ENCODE results near the gene OR5K2. TPM values are rescaled to one million over a fixed set of nuclear protein-coding genes. Genes with fewer than 3 reads are reported as not detected.

The OR5K2 gene
- total RNA-seq: not detected
- long read RNA-seq, donor 1: 0 reads
- long read RNA-seq, donor 2: 0 reads

DNA sequence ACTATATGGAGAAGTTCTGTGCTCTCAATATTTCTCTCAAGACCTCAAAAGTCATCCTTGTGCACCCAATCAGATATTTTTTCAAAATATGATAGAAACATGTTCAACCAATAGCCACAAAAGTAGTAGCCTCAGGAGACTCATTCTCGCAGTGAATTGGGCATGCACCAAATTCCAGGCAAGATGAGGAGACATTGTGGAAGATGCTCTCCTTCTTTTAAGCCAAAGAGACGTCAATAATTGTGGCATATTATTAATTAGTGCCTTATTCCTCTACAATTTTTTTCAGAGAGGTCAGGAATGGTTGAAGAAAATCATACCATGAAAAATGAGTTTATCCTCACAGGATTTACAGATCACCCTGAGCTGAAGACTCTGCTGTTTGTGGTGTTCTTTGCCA, at the start of gene OR5K2:
OR5K2 (plus strand) TSS at position 301 of the 400 bp plus-strand sequence; CDS start at position 301, 0 bp downstream.
- no peak for DNase-seq (ENCODE audit: low spot score)
- intact Hi-C loops (cut with DNase I): no loop called here

GRCh38 chr3:98449606-98450193, 47.8 kb upstream of the OR5K2 start:
- intact Hi-C loops (cut with DNase I): no loop called here
- DNase-seq (ENCODE audit: low spot score): no peak

DNA sequence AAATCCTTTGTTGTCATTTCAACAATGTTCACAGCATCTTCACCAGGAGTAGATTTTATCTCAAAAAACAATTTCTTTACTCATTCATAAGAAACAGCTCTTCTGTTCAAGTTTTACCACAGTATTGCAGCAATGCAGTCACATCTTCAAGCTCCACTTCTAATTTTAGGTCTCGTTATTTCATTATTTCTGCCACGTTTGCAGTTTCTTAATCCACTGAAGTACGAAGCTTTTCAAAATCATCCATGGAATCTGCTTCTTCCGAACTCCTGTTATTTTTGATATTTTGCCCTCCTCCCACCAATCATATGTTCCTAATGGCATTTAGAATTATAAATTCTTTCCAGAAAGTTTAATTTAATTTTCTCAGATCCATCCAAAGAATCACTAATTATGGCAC, 47.1 kb upstream of the OR5K2 start:
- DNase-seq (ENCODE audit: low spot score): no peak
- intact Hi-C loops (cut with DNase I): no loop called here

DNA sequence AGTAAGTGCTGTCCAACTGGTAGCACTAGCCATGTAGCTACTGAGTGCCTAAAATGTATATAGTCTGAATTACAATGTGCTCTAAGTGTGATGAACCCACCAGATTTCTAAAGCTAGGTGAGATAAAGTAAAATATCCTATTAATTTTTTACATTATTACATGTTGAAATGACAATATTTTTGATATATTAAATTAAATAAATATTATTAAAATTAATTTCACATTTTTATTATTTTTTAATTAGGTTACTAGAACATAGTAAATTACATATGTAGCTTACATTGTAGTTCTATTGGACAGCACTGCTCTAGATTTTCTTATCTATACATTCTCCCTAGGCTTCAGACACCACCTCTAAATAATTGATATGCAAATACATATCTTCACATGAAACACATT, 43.7 kb upstream of the OR5K2 start:
- no peak for DNase-seq (ENCODE audit: low spot score)
- intact Hi-C loops (cut with DNase I): no loop called here

GRCh38 chr3:98454929-98455328, 42.6 kb upstream of the OR5K2 start:
- no peak for DNase-seq (ENCODE audit: low spot score)

GRCh38 chr3:98457543-98457942, 39.9 kb upstream of the OR5K2 start:
- intact Hi-C loops (cut with DNase I): no loop called here
- no peak for DNase-seq (ENCODE audit: low spot score)

More at GRCh38 chr3:98454929-98455328, 42.6 kb upstream of the OR5K2 start:
- intact Hi-C loops (cut with DNase I): no loop called here

- no peak for DNase-seq (ENCODE audit: low spot score)
- intact Hi-C loops (cut with DNase I): no loop called here
These were observed 37.3 kb upstream of the OR5K2 start for GRCh38 chr3:98460220-98460619.

- no peak for DNase-seq (ENCODE audit: low spot score)
- intact Hi-C loops (cut with DNase I): no loop called here
These were observed 34.6 kb upstream of the OR5K2 start, which contains the start of gene OR5K1 for GRCh38 chr3:98462901-98463300. TSS of gene OR5K1 (plus strand) at chr3:98463201. CDS start at chr3:98469577, 6,376 bp downstream.

- intact Hi-C loops (cut with DNase I): no loop called here
- peak; percentile 44 for DNase-seq (ENCODE audit: low spot score)
These were observed 14.6 kb upstream of the OR5K2 start for GRCh38 chr3:98482717-98483482.

DNA sequence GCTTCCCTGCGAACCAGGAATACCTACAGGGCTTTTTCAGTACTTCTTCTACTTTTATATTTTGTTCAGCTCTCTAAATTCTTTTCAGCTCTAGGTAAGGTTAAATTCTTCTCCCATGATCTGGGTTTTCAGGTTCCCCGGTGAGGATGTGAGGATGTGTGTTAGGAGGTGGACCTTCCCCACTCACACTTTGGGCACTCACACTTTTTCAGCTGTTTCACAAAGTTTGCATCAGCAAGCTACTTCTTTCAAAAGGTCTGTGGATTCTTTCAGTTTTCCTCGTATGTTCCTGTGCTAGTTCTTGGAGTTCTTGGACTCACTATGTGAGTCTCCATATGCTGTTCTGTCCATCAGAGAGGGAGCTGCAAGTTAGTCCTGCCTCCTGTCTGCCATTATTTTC, 13.9 kb upstream of the OR5K2 start:
- intact Hi-C loops (cut with DNase I): no loop called here
- no peak for DNase-seq (ENCODE audit: low spot score)

- intact Hi-C loops (cut with DNase I): no loop called here
- DNase-seq (ENCODE audit: low spot score): no peak
These were observed 2.5 kb downstream of the OR5K2 start for GRCh38 chr3:98500019-98500418.

- intact Hi-C loops (cut with DNase I): no loop called here
- DNase-seq (ENCODE audit: low spot score): no peak
These were observed 3.8 kb downstream of the OR5K2 start for GRCh38 chr3:98501270-98501669.

GRCh38 chr3:98501863-98502576, 4.5 kb downstream of the OR5K2 start:
- intact Hi-C loops (cut with DNase I): no loop called here
- no peak for DNase-seq (ENCODE audit: low spot score)

GRCh38 chr3:98504539-98504938, 7.1 kb downstream of the OR5K2 start:
- intact Hi-C loops (cut with DNase I): no loop called here
- DNase-seq (ENCODE audit: low spot score): no peak

DNA sequence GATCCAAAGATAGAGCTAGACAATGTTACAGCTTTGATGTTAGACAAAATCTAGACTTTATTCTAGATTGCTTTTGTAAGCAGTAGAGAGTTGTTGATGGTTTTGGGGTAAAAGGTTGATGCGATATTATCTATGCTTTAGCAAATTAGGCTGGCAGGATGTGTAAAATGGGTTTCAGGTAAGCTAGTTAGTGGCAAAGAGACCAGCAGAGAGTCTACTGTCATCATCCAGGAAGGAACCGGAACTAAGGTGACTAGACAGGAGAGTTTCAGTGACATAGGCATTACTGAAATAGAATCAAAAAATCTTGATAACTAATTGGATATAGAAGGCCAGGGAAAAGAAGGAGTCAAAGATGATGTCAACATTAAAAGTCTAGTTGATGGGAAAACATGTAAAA, 11.1 kb downstream of the OR5K2 start:
- intact Hi-C loops (cut with DNase I): no loop called here
- DNase-seq (ENCODE audit: low spot score): no peak

GRCh38 chr3:98512576-98512975, 15.1 kb downstream of the OR5K2 start:
- intact Hi-C loops (cut with DNase I): no loop called here
- no peak for DNase-seq (ENCODE audit: low spot score)

DNA sequence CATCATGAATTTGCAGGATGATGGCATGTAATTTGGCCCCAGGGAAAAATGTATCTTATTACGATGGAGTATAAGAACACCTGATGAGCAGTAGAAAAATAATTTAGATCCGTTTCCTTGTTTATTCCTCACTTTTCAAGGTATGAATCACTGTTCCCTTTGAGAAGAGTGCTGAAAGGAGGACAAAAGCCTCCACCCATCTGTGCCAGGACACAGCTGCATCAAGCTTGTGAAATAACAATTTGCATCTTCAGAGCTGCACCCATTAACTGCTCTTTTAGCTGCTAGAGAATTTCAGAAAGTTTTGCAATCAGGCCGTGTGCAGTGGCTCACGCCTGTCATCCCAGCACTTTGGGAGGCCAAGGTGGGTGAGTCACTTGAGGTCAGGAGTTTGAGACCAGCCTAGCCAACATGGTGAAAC, 15.6 kb downstream of the OR5K2 start:
- peak; percentile 71 for DNase-seq (ENCODE audit: low spot score)
- intact Hi-C loops (cut with DNase I): no loop called here

- intact Hi-C loops (cut with DNase I): no loop called here
- DNase-seq (ENCODE audit: low spot score): no peak
These were observed 16.3 kb downstream of the OR5K2 start for GRCh38 chr3:98513736-98514135.

- no peak for DNase-seq (ENCODE audit: low spot score)
- intact Hi-C loops (cut with DNase I): no loop called here
These were observed 17.5 kb downstream of the OR5K2 start for GRCh38 chr3:98514948-98515347.

DNA sequence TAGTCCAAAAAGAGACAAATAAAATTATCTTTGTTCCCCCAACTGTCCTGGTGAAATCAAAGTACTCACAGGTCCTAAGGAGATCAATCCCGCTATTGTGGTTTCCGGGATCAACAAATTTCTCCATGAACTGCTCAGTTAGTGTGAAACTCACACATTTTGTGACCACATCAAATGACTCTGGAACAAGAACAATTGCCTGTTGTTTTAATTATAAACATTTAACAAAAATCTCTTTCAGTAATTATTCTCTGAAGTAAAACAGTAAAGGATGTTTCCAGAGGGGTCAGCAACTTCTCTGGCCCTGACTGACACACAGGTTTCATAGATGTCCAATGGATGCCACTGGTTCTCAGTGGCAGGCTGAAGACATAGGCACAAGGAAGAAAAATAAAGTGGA, 21.3 kb downstream of the OR5K2 start:
- intact Hi-C loops (cut with DNase I): no loop called here
- no peak for DNase-seq (ENCODE audit: low spot score)

All from posterior vena cava (tissue), 2 donors.